NCI-H460 (cell line): ENCODE data around the gene PRAMEF12. TPM values are rescaled to one million over a fixed set of nuclear protein-coding genes. Genes with fewer than 3 reads are reported as not detected.
A peak's percentile ranks its signal among the peaks of the same experiment; 100 is the strongest.
"Not testable (repeated sequence)": the region's sequence is repeated elsewhere in the genome, so short reads cannot be mapped to it uniquely, and the experiment has no call there.

Experiments
- DNase-seq: peaks from one replicate; pipeline ENCODE4 v3.0.0-alpha.2; 2016; ENCODE audit warnings: low read depth; ENCODE audit errors: extremely low read depth
- polyA plus RNA-seq: library from polyadenylated mRNA; depleted of rRNA; stranded (reverse); fragments of >200 nt; gene quantifications from 2 replicates; pipeline ENCODE4 v1.2.3, GENCODE V29; 2014; cell fraction: nucleus; rRNA removed
- total RNA-seq: library from RNA; depleted of rRNA; stranded (reverse); fragments of >200 nt; shearing (Covaris generic); gene quantifications from 2 replicates; pipeline ENCODE4 v1.2.3, GENCODE V29; 2014; rRNA removed

The PRAMEF12 gene
- total RNA-seq = not detected in 2 replicates
- not detected in 2 replicates for polyA plus RNA-seq

DNA sequence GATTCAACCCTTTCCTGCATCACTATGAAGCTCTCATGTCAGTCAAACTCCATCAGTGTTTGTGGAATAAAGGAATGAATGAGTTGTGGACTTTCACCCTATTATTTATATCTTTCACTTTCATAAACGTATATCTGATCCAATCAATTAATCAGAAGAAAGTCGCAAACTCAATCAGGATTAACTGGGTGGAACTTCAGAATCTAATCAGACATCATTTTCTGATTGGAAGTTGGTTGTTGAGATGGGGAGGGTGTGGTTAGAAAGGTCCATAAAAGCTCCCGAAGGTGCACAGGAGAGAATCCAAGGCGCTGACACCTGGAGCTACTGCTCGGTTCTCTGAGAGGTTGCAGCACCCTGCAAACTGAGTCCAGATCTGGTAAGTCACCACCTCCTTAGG lies at the start of gene PRAMEF12:
Gene PRAMEF12, plus strand, starts transcription at position 301 of the 400 bp plus-strand sequence. CDS start 1,130 bp downstream, outside the sequence.
- no peak for DNase-seq

DNA sequence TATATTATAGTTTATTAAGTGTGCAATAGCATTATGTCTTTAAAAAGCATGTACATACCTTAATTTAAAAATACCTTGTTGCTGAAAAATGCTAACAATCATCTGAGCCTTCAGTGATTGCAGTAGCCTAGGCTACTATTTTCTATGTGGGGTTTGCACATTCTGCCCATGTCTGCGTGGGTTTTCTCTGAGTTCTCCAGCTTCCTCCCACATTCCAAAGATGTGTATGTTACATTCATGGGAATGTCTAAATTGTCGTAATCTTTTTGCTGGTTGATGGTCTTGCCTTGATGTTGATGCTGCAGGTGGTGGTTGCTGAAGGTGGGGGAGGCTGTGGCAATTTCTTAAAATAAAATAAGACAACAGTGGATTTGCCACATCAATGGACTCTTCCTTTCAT lies 45.1 kb upstream of the PRAMEF12 start:
- no peak for DNase-seq

DNA sequence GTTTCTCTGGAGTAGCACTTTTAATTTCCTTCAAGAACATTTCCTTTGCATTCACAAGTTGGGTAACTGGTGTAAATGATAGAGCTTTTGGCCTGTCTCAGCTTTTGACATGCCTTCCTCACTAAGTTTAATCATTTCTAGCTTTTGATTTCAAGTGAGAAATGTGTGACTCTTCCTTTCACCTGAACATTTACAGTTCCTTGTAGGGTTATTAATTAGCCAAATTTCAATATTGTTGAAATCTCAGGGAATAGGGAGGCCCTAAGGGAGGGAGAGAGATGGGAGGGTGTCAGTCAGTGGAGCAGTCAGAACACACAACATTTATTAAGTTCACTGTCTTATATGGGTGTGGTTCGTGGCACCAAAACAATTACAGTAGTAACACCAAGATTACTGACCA lies 43.4 kb upstream of the PRAMEF12 start:
- no peak for DNase-seq

DNA sequence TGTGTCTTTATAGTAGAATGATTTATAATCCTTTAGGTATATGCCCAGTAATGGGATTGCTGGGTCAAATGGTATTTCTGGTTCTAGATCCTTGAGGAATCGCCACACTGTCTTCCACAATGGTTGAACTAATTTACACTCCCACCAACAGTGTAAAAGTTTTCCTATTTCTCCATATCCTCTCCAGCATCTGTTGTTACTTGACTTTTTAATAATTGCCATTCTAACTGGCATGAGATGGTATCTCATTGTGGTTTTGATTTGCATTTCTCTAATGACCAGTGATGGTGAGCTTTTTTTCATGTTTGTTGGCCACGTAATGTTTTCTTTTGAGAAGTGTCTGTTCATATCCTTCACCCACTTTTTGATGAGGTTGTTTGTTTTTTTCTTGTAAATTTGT lies 42.5 kb upstream of the PRAMEF12 start:
- DNase-seq = not testable (repeated sequence)

DNA sequence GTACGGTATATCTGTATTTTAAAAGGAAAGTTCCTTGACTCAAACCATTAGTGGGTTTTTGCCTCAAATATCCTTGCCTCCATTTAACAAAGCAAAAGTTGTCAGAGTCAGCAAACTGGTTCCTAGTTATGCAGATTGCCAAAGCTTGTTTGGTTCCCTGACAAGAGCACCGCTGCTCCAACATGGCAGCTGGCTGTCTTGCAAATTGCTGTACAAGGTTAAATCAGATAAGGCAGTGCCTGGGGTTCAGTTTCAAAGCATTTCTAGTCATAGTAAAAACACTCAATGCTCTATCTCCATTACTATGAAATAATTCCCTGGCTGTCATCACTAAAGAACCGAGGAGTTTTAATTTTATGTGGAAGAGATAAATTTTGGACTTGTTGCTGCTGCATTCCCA lies 38.9 kb upstream of the PRAMEF12 start:
- DNase-seq = no peak

DNA sequence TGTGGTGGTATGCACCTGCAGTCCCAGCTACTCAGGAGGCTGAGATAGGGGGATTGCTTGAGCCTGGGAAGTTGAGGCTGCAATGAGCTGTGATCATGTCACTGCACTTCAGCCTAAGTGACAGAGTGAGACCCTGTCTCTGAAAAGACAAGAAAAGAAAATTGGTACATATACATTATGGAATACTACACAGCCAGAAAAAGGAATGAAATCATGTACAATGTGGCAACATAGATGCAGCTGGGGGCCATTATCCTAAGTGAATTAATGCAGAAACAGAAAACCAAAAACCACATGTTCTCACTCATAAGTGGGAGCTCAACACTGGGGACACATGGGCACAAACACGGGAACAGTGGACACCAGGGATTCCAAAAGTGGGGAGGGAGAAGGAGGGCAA lies 34.6 kb upstream of the PRAMEF12 start:
- no peak for DNase-seq

DNA sequence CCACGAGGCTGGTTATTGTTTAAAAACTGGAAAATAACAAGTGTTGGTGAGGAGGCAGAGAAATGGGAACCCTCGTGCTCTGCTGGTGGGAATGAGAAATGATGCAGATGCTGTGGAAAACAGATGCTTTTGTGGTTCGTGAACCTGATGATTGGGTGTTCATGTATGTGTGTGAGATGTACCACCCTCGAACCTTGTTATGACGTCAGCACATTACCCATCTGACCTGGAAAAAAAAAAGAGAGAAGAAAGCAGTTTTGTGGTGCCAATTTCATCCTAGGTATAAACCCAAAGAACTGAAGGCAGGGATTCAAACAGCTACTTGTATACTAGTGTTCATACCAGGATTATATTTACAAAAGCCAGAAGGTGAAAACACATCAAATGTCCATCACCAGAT lies 33.9 kb upstream of the PRAMEF12 start:
- DNase-seq = no peak

DNA sequence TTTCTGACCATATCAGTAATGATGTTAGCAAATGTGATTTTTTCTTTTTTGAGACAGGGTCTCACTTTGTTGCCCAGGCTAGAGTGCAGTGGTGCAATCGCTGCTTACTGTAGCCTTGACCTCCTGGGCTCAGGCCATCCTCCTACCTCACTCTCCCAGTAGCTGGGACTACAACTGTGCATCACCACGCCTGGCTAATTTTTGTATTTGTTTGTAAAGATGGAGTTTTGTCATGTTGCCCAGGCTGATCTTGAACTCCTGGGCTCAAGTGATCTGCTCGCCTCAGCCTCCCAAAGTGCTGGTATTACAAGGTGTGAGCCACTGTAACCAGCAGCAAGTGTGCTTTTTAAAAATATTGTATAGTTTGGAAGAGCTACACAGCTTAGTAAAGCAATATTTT lies 31.6 kb upstream of the PRAMEF12 start:
- no peak for DNase-seq

DNA sequence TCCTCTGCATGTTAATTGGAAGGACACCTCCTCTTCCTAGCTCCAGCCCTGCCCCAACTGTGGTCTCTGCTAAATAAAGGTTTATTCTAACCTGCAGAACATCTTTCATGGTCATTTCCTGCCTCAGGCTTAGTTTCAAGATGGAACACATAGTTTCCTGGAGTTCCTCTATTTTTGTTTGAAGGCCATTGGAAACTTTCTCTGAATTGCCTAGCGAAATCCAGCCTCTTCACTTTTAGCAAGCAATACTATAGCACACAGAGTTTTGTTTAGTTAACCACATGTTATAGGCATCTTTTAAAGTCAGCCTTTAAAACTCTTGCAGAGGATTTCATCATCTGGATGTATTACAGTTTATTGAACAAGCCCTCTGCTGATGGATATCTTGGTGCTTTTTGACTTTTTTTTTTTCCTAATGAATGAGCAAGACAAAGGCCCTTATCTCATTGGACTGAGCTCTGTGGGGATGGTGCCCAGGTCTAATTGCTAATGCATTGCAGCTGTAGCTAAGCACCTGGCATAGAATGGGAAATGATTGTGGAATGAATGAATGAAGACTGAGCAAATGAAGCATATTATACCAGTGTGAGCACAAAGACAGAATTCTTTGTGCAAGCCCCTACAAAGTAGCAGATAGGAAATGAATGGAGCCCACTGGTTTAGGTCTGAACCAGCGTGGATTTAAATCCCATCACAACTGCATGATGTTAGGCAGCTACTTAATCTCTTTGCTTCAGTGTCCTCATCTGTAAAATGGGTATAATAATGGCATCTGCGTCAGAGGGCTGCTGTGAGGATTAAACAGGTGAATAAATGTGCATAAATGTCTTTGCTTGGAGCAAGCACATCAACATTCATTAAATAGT lies 28.2 kb upstream of the PRAMEF12 start:
- peak; percentile 16 for DNase-seq

DNA sequence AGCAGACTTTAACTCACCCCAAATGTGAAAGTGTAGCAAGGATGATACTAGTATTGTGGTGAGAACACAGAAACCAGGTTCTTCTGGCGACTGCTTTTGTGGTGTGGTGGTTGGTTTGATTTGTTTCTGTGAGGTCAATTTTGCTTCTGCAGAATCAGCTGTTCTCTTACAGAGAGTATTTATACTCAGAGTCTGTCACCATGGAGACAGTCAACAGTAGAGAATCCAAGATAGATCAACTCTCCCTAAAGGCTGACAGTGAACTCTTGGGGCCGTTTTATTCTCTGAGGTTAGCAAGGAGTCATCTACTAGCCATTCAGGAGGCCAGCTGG lies 27.6 kb upstream of the PRAMEF12 start, which contains the start of gene CFAP107:
Gene CFAP107, plus strand, starts transcription at position 209 of the 332 bp plus-strand sequence. CDS start 231 bp downstream, outside the sequence.
- no peak for DNase-seq

DNA sequence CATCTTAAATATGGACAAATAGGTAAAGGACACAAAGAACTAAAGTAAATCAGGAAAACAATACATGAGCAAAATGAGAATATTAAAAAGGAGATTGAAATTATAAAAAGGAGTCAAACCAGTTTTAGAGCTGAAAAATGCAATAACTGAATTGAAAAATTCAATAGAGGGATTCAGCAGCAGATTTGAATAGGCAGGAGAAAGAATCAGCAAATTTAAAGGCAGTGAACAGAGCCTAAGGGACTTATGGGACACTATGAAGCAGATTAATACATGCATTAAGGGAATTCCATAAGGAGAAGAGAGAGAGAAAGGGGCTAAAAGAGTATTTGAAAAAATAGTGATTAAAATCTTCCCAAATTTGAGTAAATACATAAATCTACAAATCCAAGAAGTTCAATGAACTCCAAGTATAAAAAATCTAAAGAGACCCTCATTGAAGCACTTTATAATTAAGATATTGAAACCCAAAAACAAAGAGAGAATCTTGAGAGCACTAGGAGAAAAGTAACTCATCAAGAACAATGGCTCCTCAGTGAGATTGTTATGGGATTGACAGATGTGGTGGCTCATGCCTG lies 24.7 kb upstream of the PRAMEF12 start:
- DNase-seq = no peak

DNA sequence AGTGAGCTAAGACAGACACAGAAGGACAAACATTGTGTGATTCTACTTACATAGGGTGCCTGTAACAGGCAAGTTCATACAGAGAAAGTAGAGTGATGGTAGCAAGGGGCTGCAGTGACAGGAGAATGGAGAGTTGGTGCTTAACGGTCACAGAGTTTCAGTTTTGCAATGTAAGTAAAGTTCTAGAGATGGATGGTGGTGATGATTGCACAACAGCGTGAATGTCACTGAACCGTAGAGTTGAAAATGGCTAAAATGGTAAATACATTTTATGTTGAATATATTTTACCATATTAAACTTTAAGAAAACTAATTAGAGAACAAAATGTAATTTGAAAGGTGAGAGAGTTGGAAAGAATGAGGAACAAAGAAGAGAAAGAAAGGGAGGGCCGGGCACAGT lies 18.8 kb upstream of the PRAMEF12 start:
- DNase-seq = no peak

DNA sequence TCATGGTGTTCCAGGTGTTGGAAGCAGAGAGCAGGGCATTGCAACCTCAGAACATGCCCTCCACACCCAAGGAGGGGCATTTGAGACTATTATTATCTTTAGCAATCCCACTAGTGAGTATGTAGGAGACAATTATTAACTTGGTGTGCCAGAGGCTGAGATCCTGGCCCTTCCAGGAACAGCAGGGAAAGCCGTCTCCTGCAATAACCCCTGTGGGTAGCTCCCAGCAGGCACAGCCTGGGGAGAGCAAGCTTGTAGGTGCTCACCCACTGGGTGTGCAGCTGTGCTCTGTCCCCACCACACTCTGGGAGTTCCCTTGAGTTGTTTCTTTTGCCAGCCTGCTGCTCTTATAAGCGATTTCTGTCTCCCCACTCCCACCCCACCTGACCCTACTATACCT lies 17.3 kb upstream of the PRAMEF12 start:
- DNase-seq = no peak

DNA sequence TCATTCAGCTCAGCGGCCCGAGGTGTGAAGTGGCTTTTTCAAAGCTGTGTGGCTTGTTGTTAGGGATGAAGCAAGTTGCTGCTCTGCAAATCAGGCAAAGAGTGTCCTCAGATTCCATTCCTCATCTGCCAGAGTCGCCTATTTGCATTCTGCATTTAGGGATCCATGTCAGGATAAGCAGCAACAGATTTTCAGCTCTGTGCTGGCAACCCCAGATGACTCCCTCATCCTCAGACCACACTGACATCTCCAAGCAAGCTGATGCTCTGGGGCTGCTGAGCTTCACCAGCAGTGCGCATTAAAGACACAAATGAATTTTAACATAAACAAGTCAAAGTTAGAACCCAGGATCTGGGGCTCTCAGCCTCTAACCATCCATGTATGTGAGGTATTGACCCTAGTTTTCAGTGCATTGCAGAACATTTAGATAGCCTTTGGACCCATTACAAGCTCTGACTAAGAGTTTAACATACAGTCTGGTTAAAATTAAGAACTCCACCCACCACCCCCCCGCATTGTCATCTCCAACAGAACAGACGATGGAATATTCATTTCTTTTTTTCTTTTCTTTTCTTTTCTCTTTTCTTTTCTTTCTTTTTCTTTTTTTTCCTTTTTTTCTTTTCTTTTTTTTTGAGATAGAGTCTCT lies 16.6 kb upstream of the PRAMEF12 start:
- no peak for DNase-seq

DNA sequence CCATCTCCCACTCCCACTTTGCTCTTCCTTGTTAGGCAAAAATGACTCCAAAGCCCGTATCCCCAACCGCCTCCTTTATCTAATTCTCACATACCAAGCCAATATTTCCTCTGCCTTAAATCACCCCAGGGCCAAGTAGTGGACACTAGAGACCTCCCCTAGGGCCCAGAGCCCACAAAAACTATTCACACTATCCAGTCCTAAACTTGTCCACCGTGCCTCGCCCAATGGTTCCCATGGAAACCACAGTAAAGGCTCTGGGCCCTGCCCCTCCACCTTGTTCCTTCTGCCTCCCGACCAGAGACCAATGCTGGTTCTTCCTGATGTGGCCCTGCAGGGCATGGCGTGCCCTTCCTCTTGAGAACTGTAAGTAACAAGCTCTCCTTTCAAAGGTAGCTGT lies 15.7 kb upstream of the PRAMEF12 start:
- DNase-seq = no peak

DNA sequence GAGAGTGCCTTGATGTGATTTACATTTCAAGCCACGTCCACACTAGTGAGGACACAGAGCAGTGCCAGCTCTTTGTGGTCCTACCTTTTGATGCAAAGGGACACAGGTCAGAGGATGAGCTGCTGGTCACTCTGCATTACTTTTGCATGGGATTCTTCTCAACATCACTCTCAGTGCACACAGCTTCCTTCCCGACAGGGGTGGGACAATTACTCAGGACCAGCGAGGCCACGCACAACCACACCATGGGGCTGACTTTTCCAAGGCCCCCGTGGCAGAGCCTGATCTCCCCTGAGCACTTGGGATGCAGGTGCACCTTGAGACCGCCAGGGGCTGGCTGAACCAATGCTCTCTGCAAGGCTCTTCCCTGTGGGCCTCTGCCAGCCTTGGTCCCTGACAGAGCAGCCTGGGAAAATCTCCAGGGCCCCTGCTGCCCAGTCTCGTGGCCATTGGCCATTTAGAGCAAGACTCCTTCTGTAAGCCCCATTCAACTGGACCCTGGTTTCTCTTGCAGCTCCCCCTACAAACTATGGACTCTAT lies 13.2 kb upstream of the PRAMEF12 start:
- DNase-seq = no peak

DNA sequence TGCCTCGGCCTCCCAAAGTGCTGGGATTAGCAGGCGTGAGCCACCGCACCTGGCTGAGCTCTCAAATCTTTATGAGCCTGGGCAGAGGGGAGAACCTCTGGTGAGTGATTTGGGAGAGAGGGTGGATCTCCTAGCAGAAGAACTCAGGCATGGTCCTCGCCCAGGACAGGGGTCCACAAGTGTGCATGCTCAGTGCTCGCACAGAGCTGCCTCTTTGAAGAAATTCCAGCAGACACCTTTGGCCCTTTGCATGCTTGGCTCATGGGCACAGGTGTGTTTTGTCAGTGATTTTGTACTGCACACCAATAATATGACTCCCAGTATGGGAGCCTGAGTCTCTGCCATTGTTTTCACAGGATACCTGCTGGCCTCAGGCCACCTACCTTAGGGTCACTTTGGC lies 11.8 kb upstream of the PRAMEF12 start:
- DNase-seq = no peak

DNA sequence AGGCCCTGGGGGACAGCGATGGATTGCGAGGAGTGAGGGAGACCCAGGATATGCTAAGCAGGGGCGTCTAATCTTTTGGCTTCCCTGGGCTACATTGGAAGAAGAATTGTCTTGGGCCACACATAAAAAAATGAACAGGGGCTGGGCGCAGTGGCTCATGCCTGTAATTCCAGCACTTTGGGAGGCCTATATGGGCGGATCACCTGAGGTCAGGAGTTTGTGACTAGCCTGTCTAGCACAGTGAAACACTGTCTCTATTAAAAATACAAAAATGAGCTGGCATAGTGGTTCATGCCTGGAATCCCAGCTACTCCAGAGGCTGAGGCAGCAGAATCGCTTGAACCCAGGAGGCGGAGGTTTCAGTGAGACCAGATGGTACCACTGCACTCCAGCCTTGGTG lies 10.8 kb upstream of the PRAMEF12 start:
- no peak for DNase-seq

DNA sequence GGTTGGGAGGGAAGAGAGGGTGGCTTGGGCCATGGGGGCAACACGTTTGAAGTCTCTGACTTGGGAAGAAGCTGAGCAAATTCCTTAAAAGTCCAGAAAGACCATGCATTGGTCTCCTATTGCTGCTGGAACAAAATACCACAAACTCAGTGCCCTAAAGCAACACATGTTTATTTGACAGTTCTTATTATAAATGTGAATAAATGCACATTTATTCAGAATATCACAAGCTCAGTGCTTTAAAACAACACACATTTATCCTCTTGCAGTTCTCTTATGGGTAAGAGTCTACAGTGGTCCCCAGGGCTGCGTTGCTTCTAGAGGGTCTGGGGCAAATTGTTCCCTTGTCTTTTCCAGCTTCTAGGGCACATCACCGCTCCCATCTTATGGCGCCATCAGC lies 10.1 kb upstream of the PRAMEF12 start:
- DNase-seq = no peak

DNA sequence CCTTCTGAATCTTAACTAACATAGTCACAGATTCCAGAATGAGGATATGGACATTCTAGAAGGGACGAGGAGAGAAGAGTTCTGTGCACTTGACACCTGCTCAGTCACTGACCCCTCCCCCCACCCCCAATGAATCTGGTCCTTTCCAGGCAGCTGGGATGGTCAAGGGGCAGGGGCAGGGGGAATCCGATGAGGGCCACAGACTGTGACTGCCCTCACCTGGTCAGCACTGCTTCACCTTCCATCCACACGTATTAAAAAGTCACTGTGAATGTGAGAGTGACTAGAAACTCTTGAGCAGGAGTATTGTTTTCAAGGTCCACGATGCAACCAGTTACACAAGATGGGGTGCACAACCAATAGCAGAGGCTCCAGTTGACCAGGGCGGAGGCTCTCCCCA lies 9.5 kb upstream of the PRAMEF12 start:
- no peak for DNase-seq

DNA sequence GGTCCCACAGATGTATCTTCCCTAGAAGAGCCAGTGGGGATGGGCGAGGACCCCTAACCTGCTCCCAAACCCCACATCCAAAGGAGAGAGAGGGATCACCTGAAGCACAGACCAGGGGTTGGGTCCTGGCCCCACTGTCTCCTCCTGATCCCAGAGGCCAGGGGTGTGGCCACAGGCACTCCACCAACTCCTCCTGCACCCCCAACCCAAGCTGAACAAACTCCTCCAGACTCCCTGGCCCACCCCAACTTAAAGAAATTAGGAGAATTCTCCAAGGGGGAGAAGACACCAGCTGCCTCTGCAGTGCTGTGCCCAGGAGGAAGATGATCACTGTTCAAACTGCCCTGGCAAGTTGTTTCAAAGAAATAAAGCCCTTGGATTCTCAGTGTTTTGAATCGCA lies 4.5 kb upstream of the PRAMEF12 start:
- DNase-seq = no peak
